ENCODE measurements around the gene TOM1L2. TPM values are rescaled to one million over a fixed set of nuclear protein-coding genes. Genes with fewer than 3 reads are reported as not detected.

The TOM1L2 gene
- total RNA-seq, 1 experiment from 2014 or later, result 24.1 TPM

GRCh38 chr17:17892731-17893130 is 79.5 kb downstream of the TOM1L2 start:
- TF ChIP-seq FOSL1 (IDR thresholded peaks at IDR 0.05; ENCODE audit: low read depth) (no peak), REST (IDR thresholded peaks at IDR 0.05; ENCODE audit: low read depth) (no peak), RAD21 (IDR thresholded peaks at IDR 0.05; ENCODE audit: low read depth) (no peak), SRF (IDR thresholded peaks at IDR 0.05; ENCODE audit: low read depth) (no peak)
- Histone ChIP-seq H3K4me2 (ENCODE audit: low read length) (no peak overlapping the region), H3K79me2 (ENCODE audit: insufficient read depth, low read length) (no peaks in the 10 kb centered on the region), H3K9ac (ENCODE audit: low read length) (no peak overlapping the region), H3K9me2 (ENCODE audit: insufficient read depth) (no peaks in the 10 kb centered on the region), H3K4me3 (replicated peaks in 1 of 2; ENCODE audit: low read depth in 1 of 2, low read length in 2 of 2) (no peak overlapping the region), H3K4me1 (ENCODE audit: control insufficient read depth in 1 of 2, insufficient read depth in 2 of 2, low read length in 2 of 2) (peaks cover 2 to 9% of the 10 kb centered on the region in 2 experiments; a peak in 3 of 4 replicates), H3K36me3 (ENCODE audit: control insufficient read depth in 1 of 2, insufficient read depth in 2 of 2, low read length in 2 of 2) (no peaks in the 10 kb centered on the region), H3K27ac (ENCODE audit: low read depth, low read length) (no peak overlapping the region), H3K9me3 (ENCODE audit: control insufficient read depth in 1 of 2, insufficient read depth in 1 of 2, low read depth in 1 of 2, low read length in 2 of 2) (no peaks in the 10 kb centered on the region), H2AFZ (ENCODE audit: low read depth, low read length, poor library complexity, severe bottlenecking) (no peak overlapping the region), H3K27me3 (ENCODE audit: insufficient read depth, low read length) (no peaks in the 10 kb centered on the region), H4K20me1 (ENCODE audit: insufficient read depth) (no peaks in the 10 kb centered on the region)
- CTCF ChIA-PET, result interaction anchor here (4.1 kb wide), 1 partner anchor 26 kb away, joined by 59 read pairs; no protein-coding TSS in a partner anchor
- DNase-seq (ENCODE audit: low read depth, low spot score) (no peak), ATAC-seq (no peak)
- no TSS peak for BruUV-seq (replicated peaks)
- RAD21 ChIA-PET (ENCODE audit: low non-redundant PET in 1 of 2, low total read pairs in 2 of 2, uncharacterized antibody in 2 of 2, unreplicated experiment in 2 of 2), result no interaction called here
- intact Hi-C loops (cut with micrococcal nuclease), result loop anchor here (5.0 kb wide), 1 partner anchor 80 kb away; the partner anchor contains the start of genes DRC3 and TOM1L2
- POLR2A ChIA-PET, result no interaction called here

- ChIA-PET CTCF (interaction anchor here (2.4 to 4.1 kb wide), 2 partner anchors 27 to 141 kb away, joined by 26 to 59 read pairs; no protein-coding TSS in a partner anchor), POLR2A (interaction anchor here (0.6 kb wide), 1 partner anchor 28 kb away, joined by 3 read pairs; no protein-coding TSS in a partner anchor), RAD21 (ENCODE audit: low non-redundant PET in 1 of 2, low total read pairs in 2 of 2, uncharacterized antibody in 2 of 2, unreplicated experiment in 2 of 2) (interaction anchor here (1.9 to 2.2 kb wide), 4 partner anchors 27 to 142 kb away, joined by 7 to 22 read pairs (median 14); no protein-coding TSS in a partner anchor)
- Histone ChIP-seq H3K79me2 (ENCODE audit: insufficient read depth, low read length) (no peaks in the 10 kb centered on the region), H3K27me3 (ENCODE audit: insufficient read depth, low read length) (no peaks in the 10 kb centered on the region), H3K9me3 (ENCODE audit: control insufficient read depth in 1 of 2, insufficient read depth in 1 of 2, low read depth in 1 of 2, low read length in 2 of 2) (no peaks in the 10 kb centered on the region), H3K4me3 (replicated peaks in 1 of 2; ENCODE audit: low read depth in 1 of 2, low read length in 2 of 2) (no peak overlapping the region), H3K9ac (ENCODE audit: low read length) (no peak overlapping the region), H3K36me3 (ENCODE audit: control insufficient read depth in 1 of 2, insufficient read depth in 2 of 2, low read length in 2 of 2) (no peaks in the 10 kb centered on the region), H4K20me1 (ENCODE audit: insufficient read depth) (no peaks in the 10 kb centered on the region), H3K27ac (ENCODE audit: low read depth, low read length) (no peak overlapping the region), H3K4me1 (ENCODE audit: control insufficient read depth in 1 of 2, insufficient read depth in 2 of 2, low read length in 2 of 2) (0 out of 4 replicates have a peak, but pooled peaks cover 0 to 4% of the 10 kb centered on the region in 2 experiments), H3K4me2 (ENCODE audit: low read length) (no peak overlapping the region), H3K9me2 (ENCODE audit: insufficient read depth) (no peaks in the 10 kb centered on the region), H2AFZ (ENCODE audit: low read depth, low read length, poor library complexity, severe bottlenecking) (no peak overlapping the region)
- DNase-seq (ENCODE audit: low read depth, low spot score) (no peak), ATAC-seq (no peak)
- BruUV-seq (replicated peaks), result no TSS peak
- intact Hi-C loops (cut with micrococcal nuclease), result loop anchor here (5.0 kb wide), 1 partner anchor 80 kb away; the partner anchor contains the start of genes DRC3 and TOM1L2
- TF ChIP-seq JUND (IDR thresholded peaks at IDR 0.05), result no peak
- TF ChIP-seq POLR2A (IDR thresholded peaks at IDR 0.05; ENCODE audit: borderline replicate concordance, extremely low read depth, insufficient read depth, insufficient read length), result no peak
- TF ChIP-seq REST (IDR thresholded peaks at IDR 0.05; ENCODE audit: low read depth), result no peak
- no peak for TF ChIP-seq EGR1 (IDR thresholded peaks at IDR 0.05; ENCODE audit: low read depth)
- no peak for TF ChIP-seq EZH2phosphoT487 (IDR thresholded peaks at IDR 0.05; ENCODE audit: borderline replicate concordance)
- no peak for TF ChIP-seq CBX3 (IDR thresholded peaks at IDR 0.05; ENCODE audit: low read depth)
- no peak for TF ChIP-seq TCF7L2 (IDR thresholded peaks at IDR 0.05; ENCODE audit: borderline replicate concordance, extremely low read depth, insufficient read depth, insufficient read length)
- no peak for TF ChIP-seq SRF (IDR thresholded peaks at IDR 0.05; ENCODE audit: low read depth)
- TF ChIP-seq EZH2 (IDR thresholded peaks at IDR 0.05), result no peak
- TF ChIP-seq RAD21 (IDR thresholded peaks at IDR 0.05; ENCODE audit: low read depth), result no peak
- no peak for TF ChIP-seq ATF3 (IDR thresholded peaks at IDR 0.05)
- TF ChIP-seq SP1 (IDR thresholded peaks at IDR 0.05; ENCODE audit: low read depth), result no peak
- TF ChIP-seq FOSL1 (IDR thresholded peaks at IDR 0.05; ENCODE audit: low read depth), result no peak
Measured at GRCh38 chr17:17892009-17892408, 80.2 kb downstream of the TOM1L2 start.
